Breast epithelium (tissue), 4 donors: ENCODE data around the gene CBX2. TPM values are rescaled to one million over a fixed set of nuclear protein-coding genes. Genes with fewer than 3 reads are reported as not detected.

Experiments used
- DNase-seq, 2 donors: peaks; one replicate each; pipeline ENCODE4 v3.0.0-alpha.2; 2019; ENCODE audit warnings: low spot score in 2 of 2
- H3K27ac ChIP-seq, 2 donors: fragments of 200-600 bp; sonication (generic) in 1 of 2; one replicate each; pipeline ENCODE4 v1.5.1; 2016 to 2019; ENCODE audit warnings: mild to moderate bottlenecking in 1 of 2
- H3K27me3 ChIP-seq, 2 donors: fragments of 200-600 bp; sonication (generic) in 1 of 2; one replicate each; pipeline versions ENCODE4 v1.5.1 to v1.6.0; 2017 to 2019; ENCODE audit warnings: control low read depth in 1 of 2, mild to moderate bottlenecking in 1 of 2
- H3K36me3 ChIP-seq: fragments of 200-600 bp; one replicate; pipeline ENCODE4 v1.5.1; 2019
- H3K4me1 ChIP-seq, 2 donors: fragments of 200-600 bp; sonication (generic); one replicate each; pipeline ENCODE4 v1.5.1; 2016 to 2019; ENCODE audit warnings: control low read depth in 1 of 2
- H3K4me3 ChIP-seq, 3 donors: fragments of 200-600 bp; sonication (generic); 1 replicate in 2 of 3; 2 replicates in 1 of 3; pipeline ENCODE4 v1.5.1; 2016 to 2019; ENCODE audit warnings: mild to moderate bottlenecking in 3 of 3, moderate library complexity in 2 of 3
- H3K9me3 ChIP-seq, 2 donors: fragments of 200-600 bp; sonication (generic) in 1 of 2; one replicate each; pipeline ENCODE4 v1.5.1; 2016 to 2019; ENCODE audit warnings: control low read depth in 1 of 2
- POLR2A ChIP-seq: fragments of 450-650 bp; IDR thresholded peaks from one replicate; pipeline ENCODE4 v1.6.1; 2016; ENCODE audit warnings: antibody characterized with exemption, mild to moderate bottlenecking, moderate library complexity
- POLR2AphosphoS5 ChIP-seq, 3 donors: sonication (generic); formaldehyde crosslinking; IDR thresholded peaks; one replicate each; pipeline ENCODE4 v1.6.1; 2017; ENCODE audit warnings: antibody characterized with exemption in 3 of 3
- intact Hi-C: fragments of 100-400 bp; cut with DNase I; formaldehyde crosslinking; loops from one replicate; pipeline ENCODE4 v1.15.1; 2023; ENCODE audit warnings: low total_unique reads
- total RNA-seq, 3 donors: library from RNA; depleted of rRNA; stranded (reverse); fragments of >200 nt; gene quantifications; one replicate each; pipeline ENCODE4 v1.1.0, GENCODE V29; 2016
- TF ChIP-seq, protein P1 (sequence below), 3 donors: fragments of 450-650 bp; IDR thresholded peaks; one replicate each; pipeline ENCODE4 v1.5.1; 2016 to 2017; ENCODE audit warnings: antibody characterized with exemption in 3 of 3, mild to moderate bottlenecking in 3 of 3, moderate library complexity in 3 of 3

The CBX2 gene
- total RNA-seq, 3 donors from 2014 or later: 1.2 to 2.2 (median 2.0) TPM

DNA sequence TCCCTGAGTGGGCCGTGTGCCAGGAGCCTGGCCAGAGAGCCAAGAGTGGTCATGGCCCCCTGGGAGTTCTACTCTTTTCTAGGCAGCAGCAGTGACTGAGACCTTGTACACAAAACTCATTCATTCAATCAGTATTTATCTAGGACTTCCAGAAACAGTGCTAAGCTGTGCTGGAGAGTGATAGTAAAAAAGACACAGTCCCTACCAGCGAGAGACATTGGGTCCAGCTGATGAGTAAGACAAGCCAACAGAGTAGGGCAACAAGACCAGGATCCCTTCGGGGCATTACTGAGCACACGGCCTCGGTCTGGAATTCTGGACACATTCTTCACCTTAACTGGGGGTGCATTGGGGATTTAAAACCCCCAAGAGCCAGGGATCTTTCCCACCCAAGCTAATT, 41.1 kb downstream of the CBX2 start:
- DNase-seq: no peak
- intact Hi-C loops: no loop called here
- no peak overlapping the region for H3K4me3 ChIP-seq
- TF ChIP-seq POLR2A (no peak), POLR2AphosphoS5 (IDR thresholded peaks at IDR 0.05) (no peak)
- TF ChIP-seq, protein P1, sequence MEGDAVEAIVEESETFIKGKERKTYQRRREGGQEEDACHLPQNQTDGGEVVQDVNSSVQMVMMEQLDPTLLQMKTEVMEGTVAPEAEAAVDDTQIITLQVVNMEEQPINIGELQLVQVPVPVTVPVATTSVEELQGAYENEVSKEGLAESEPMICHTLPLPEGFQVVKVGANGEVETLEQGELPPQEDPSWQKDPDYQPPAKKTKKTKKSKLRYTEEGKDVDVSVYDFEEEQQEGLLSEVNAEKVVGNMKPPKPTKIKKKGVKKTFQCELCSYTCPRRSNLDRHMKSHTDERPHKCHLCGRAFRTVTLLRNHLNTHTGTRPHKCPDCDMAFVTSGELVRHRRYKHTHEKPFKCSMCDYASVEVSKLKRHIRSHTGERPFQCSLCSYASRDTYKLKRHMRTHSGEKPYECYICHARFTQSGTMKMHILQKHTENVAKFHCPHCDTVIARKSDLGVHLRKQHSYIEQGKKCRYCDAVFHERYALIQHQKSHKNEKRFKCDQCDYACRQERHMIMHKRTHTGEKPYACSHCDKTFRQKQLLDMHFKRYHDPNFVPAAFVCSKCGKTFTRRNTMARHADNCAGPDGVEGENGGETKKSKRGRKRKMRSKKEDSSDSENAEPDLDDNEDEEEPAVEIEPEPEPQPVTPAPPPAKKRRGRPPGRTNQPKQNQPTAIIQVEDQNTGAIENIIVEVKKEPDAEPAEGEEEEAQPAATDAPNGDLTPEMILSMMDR (IDR thresholded peaks at IDR 0.05): no peak
- peaks cover 4 to 21% of the 10 kb centered on the region in 2 donors for H3K27me3 ChIP-seq
- no peak overlapping the region for H3K27ac ChIP-seq
- H3K9me3 ChIP-seq: no peaks in the 10 kb centered on the region
- H3K4me1 ChIP-seq: peaks cover 7 to 8% of the 10 kb centered on the region in 2 donors
- H3K36me3 ChIP-seq: no peaks in the 10 kb centered on the region

- no peaks in the 10 kb centered on the region for H3K9me3 ChIP-seq
- intact Hi-C loops: no loop called here
- H3K27me3 ChIP-seq: peaks cover 4 to 15% of the 10 kb centered on the region in 2 donors
- H3K36me3 ChIP-seq: no peaks in the 10 kb centered on the region
- DNase-seq: no peak
- no peak overlapping the region for H3K27ac ChIP-seq
- no peak overlapping the region for H3K4me3 ChIP-seq
- TF ChIP-seq POLR2AphosphoS5 (IDR thresholded peaks at IDR 0.05): no peak
- TF ChIP-seq POLR2A: no peak
- TF ChIP-seq, protein P1 (IDR thresholded peaks at IDR 0.05): no peak
- H3K4me1 ChIP-seq: peaks cover under 1 to 3% of the 10 kb centered on the region in 2 donors
Observed at GRCh38 chr17:79819534-79820276, 41.8 kb downstream of the CBX2 start.

DNA sequence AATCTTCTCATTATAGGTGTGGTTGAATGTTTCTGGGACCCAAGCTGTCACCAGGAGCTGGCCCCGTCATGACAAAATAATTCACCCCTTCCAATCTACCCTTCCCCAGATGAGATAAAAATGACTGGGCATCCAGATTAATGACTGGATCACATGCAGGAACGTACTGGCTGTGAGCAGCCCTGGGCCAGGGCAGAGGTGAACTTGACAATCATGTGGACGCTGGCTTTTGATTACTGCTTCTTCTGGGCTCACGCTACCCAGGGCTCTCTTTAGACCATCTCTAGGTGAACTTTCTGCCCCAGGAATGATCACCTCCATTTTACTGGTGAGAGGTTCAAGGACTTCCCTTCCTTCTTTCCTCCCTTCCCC, 43.0 kb downstream of the CBX2 start:
- DNase-seq: no peak
- Histone ChIP-seq H3K27me3 (peaks cover 0 to 5% of the 10 kb centered on the region in 2 donors), H3K27ac (no peak overlapping the region), H3K36me3 (no peaks in the 10 kb centered on the region), H3K9me3 (no peaks in the 10 kb centered on the region), H3K4me3 (no peak overlapping the region), H3K4me1 (no peaks in the 10 kb centered on the region)
- TF ChIP-seq POLR2AphosphoS5 (IDR thresholded peaks at IDR 0.05): no peak
- TF ChIP-seq, protein P1 (IDR thresholded peaks at IDR 0.05): no peak
- no peak for TF ChIP-seq POLR2A
- intact Hi-C loops: no loop called here

GRCh38 chr17:79821331-79822095, 43.6 kb downstream of the CBX2 start:
- H3K4me1 ChIP-seq: no peaks in the 10 kb centered on the region
- H3K27me3 ChIP-seq: no peaks in the 10 kb centered on the region
- H3K9me3 ChIP-seq: no peaks in the 10 kb centered on the region
- no peaks in the 10 kb centered on the region for H3K36me3 ChIP-seq
- no peak for DNase-seq
- no peak overlapping the region for H3K4me3 ChIP-seq
- H3K27ac ChIP-seq: peak overlapping the region in 1 of 2 donors; percentile 30
- intact Hi-C loops: no loop called here
- no peak for TF ChIP-seq POLR2A
- TF ChIP-seq, protein P1 (IDR thresholded peaks at IDR 0.05): no peak
- TF ChIP-seq POLR2AphosphoS5 (IDR thresholded peaks at IDR 0.05): no peak

DNA sequence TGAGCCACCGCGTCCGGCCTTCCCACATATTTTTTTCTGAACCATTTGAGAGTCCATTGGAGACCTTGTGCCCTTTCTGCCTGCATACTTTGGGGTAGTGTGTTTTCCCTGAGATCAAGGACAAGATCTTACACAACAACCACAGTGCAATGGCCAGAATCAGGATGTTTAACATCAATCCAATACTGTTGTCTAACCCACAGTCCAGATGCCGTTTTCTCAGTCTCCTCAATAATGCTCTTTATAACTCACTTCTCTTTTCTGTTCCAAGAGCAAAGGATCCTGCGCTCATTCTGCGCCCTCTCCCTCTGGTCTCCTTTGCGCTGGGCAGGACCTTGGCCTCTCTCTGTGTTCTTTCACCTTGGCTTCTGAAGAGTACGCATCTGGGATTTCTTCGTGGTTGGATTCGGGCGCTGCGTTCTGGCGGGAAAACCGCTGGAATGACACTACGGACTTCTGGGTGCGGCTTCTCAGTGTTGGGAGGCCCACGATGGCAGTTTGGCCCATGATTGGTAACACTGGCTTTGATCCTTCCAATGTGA, 44.7 kb downstream of the CBX2 start:
- H3K4me3 ChIP-seq: no peak overlapping the region
- intact Hi-C loops: no loop called here
- DNase-seq: no peak
- no peak for TF ChIP-seq POLR2A
- TF ChIP-seq, protein P1 (IDR thresholded peaks at IDR 0.05): no peak
- no peak for TF ChIP-seq POLR2AphosphoS5 (IDR thresholded peaks at IDR 0.05)
- no peaks in the 10 kb centered on the region for H3K4me1 ChIP-seq
- no peaks in the 10 kb centered on the region for H3K9me3 ChIP-seq
- H3K27ac ChIP-seq: no peak overlapping the region
- no peaks in the 10 kb centered on the region for H3K36me3 ChIP-seq
- no peaks in the 10 kb centered on the region for H3K27me3 ChIP-seq
